CD4-positive, alpha-beta memory T cell (primary cell): Measurements from ENCODE around the gene COLEC12. TPM values are rescaled to one million over a fixed set of nuclear protein-coding genes. Genes with fewer than 3 reads are reported as not detected.

Source experiments
- CTCF ChIA-PET: fragments of 350-600 bp; sonication (Branson Sonifier 250); formaldehyde crosslinking; loops from one replicate; lab custom pipeline; 2021; ENCODE audit warnings: inconsistent platforms; ENCODE audit not compliant: partially characterized antibody; lab: Charles Lee
- POLR2A ChIA-PET: fragments of 350-600 bp; sonication (Branson Sonifier 250); formaldehyde crosslinking; loops from one replicate; lab custom pipeline; 2021; ENCODE audit not compliant: partially characterized antibody; lab: Charles Lee
- DNase-seq, 5 donors: peaks; one replicate each; pipeline versions ENCODE4 v3.0.0 to v3.0.0-alpha.2; 2020 to 2022; ENCODE audit warnings: mixed read lengths in 1 of 5
- H3K27ac ChIP-seq: one replicate; pipeline ENCODE4 v1.7.0; 2013; ENCODE audit warnings: low read depth, low read length
- H3K27me3 ChIP-seq: 2 replicates; pipeline ENCODE4 v1.7.0; 2013; ENCODE audit warnings: mild to moderate bottlenecking, low read length, moderate library complexity; ENCODE audit not compliant: insufficient read depth
- H3K36me3 ChIP-seq: 2 replicates; pipeline ENCODE4 v1.7.0; 2013; ENCODE audit warnings: mild to moderate bottlenecking, low read length, moderate library complexity; ENCODE audit not compliant: insufficient read depth
- H3K4me1 ChIP-seq: 2 replicates; pipeline ENCODE4 v1.7.0; 2013; ENCODE audit warnings: mild to moderate bottlenecking, low read length, moderate library complexity; ENCODE audit not compliant: insufficient read depth
- H3K4me3 ChIP-seq, 2 donors: one replicate each; pipeline ENCODE4 v1.7.0; 2013; ENCODE audit warnings: low read length in 2 of 2, mild to moderate bottlenecking in 1 of 2
- H3K9me3 ChIP-seq, 2 donors: one replicate each; pipeline ENCODE4 v1.7.0; 2013; ENCODE audit warnings: low read length in 2 of 2, control low read depth in 1 of 2; ENCODE audit not compliant: control insufficient read depth in 1 of 2
- H3K27ac Mint-ChIP-seq, 7 donors: one replicate each; pipeline ENCODE4 v1.8.0; 2020 to 2021; ENCODE audit warnings: mixed read lengths in 7 of 7, mild to moderate bottlenecking in 6 of 7, inconsistent platforms in 3 of 7, moderate library complexity in 3 of 7
- H3K27me3 Mint-ChIP-seq, 2 donors: one replicate each; pipeline ENCODE4 v1.8.0; 2020 to 2021; ENCODE audit warnings: mixed read lengths in 2 of 2
- H3K36me3 Mint-ChIP-seq, 2 donors: one replicate each; pipeline ENCODE4 v1.8.0; 2020 to 2021; ENCODE audit warnings: mixed read lengths in 2 of 2, inconsistent platforms in 1 of 2, mild to moderate bottlenecking in 1 of 2
- H3K4me1 Mint-ChIP-seq, 4 donors: one replicate each; pipeline ENCODE4 v1.8.0; 2020 to 2021; ENCODE audit warnings: mixed read lengths in 4 of 4, mild to moderate bottlenecking in 1 of 4
- H3K4me3 Mint-ChIP-seq, 8 donors: one replicate each; pipeline ENCODE4 v1.8.0; 2020 to 2021; ENCODE audit warnings: mixed read lengths in 8 of 8, mild to moderate bottlenecking in 7 of 8, moderate library complexity in 6 of 8, inconsistent platforms in 3 of 8
- H3K9me3 Mint-ChIP-seq, 8 donors: one replicate each; pipeline ENCODE4 v1.8.0; 2020 to 2021; ENCODE audit warnings: mixed read lengths in 8 of 8, mild to moderate bottlenecking in 5 of 8, inconsistent platforms in 3 of 8, moderate library complexity in 1 of 8
- intact Hi-C: fragments of 100-400 bp; cut with micrococcal nuclease; formaldehyde crosslinking; loops from one replicate; pipeline ENCODE4 v1.15.1; 2023
- polyA plus RNA-seq, 2 donors: library from polyadenylated mRNA; unstranded; fragments of 300-500 nt; fragmentation: Illumina TruSeq; gene quantifications; one replicate each; pipeline ENCODE4 v1.2.3, GENCODE V29; 2021
- total RNA-seq, 2 experiments: library from RNA; stranded (reverse); gene quantifications; one replicate each; pipeline ENCODE4 v1.2.3, GENCODE V29; 2021

The COLEC12 gene
- total and polyA plus RNA-seq, 4 experiments from 2014 or later: 0.17 to 0.28 TPM; not detected in 2

DNA sequence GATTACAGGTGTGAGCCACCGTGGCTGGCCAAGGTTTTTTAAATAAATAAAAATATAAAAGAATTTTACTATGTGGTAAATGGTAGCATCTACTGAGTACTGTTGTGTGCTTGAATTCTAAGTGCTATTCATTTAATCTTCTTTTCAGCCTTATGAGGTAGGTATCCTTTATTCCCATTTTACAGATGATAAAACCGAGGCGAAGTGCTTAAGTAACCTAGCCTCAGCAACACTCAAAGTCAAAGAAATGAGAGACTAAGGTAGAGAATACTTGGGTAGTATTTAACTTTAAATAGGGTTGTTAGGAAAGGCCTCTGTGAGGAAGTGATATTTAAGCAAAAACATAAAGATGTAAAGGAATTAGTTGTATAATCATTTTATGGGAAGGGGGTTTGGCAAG, 227.0 kb downstream of the COLEC12 start:
- DNase-seq: no peak
- H3K4me3 ChIP-seq: no peak overlapping the region
- Mint-ChIP-seq H3K27ac (no peak overlapping the region), H3K4me3 (no peak overlapping the region), H3K4me1 (peaks cover 8 to 15% (median 12%) of the 10 kb centered on the region in 4 donors), H3K36me3 (no peaks in the 10 kb centered on the region), H3K9me3 (peaks cover 0 to 16% (median 7%) of the 10 kb centered on the region in 8 donors), H3K27me3 (peaks cover 0 to 1% of the 10 kb centered on the region in 2 donors)
- peaks cover 10% of the 10 kb centered on the region for H3K4me1 ChIP-seq
- intact Hi-C loops: no loop called here
- no peak overlapping the region for H3K27ac ChIP-seq
- ChIA-PET POLR2A (no interaction called here), CTCF (no interaction called here)
- no peaks in the 10 kb centered on the region for H3K9me3 ChIP-seq
- H3K36me3 ChIP-seq: no peaks in the 10 kb centered on the region
- H3K27me3 ChIP-seq: no peaks in the 10 kb centered on the region

GRCh38 chr18:272650-273049, 227.9 kb downstream of the COLEC12 start:
- Mint-ChIP-seq H3K27me3 (peaks cover 0 to 1% of the 10 kb centered on the region in 2 donors), H3K27ac (peak overlapping the region in 1 of 7 donors; percentile 45), H3K36me3 (peaks cover 0 to 8% of the 10 kb centered on the region in 2 donors), H3K4me3 (no peak overlapping the region), H3K4me1 (peaks cover 9 to 24% (median 15%) of the 10 kb centered on the region in 4 donors), H3K9me3 (peaks cover 0 to 10% (median 4%) of the 10 kb centered on the region in 8 donors)
- CTCF ChIA-PET: no interaction called here
- POLR2A ChIA-PET: no interaction called here
- no peaks in the 10 kb centered on the region for H3K27me3 ChIP-seq
- peaks cover 10% of the 10 kb centered on the region for H3K4me1 ChIP-seq
- H3K36me3 ChIP-seq: no peaks in the 10 kb centered on the region
- no peak for DNase-seq
- no peak overlapping the region for H3K4me3 ChIP-seq
- H3K27ac ChIP-seq: no peak overlapping the region
- intact Hi-C loops: no loop called here
- no peaks in the 10 kb centered on the region for H3K9me3 ChIP-seq

GRCh38 chr18:269480-270095, 230.9 kb downstream of the COLEC12 start:
- Mint-ChIP-seq H3K4me3 (peak overlapping the region; percentile 52 to 100 (median 95)), H3K27ac (peak overlapping the region in 6 of 7 donors; percentile 18 to 99 (median 68)), H3K36me3 (peaks cover 4 to 24% of the 10 kb centered on the region in 2 donors), H3K4me1 (peaks cover 16 to 47% (median 30%) of the 10 kb centered on the region in 4 donors), H3K9me3 (peaks cover 0 to 5% (median 0%) of the 10 kb centered on the region in 8 donors), H3K27me3 (no peaks in the 10 kb centered on the region)
- peaks cover 24% of the 10 kb centered on the region for H3K4me1 ChIP-seq
- H3K36me3 ChIP-seq: peaks cover 3% of the 10 kb centered on the region
- POLR2A ChIA-PET: no interaction called here
- H3K4me3 ChIP-seq: no peak overlapping the region
- CTCF ChIA-PET: no interaction called here
- DNase-seq: no peak
- H3K27me3 ChIP-seq: no peaks in the 10 kb centered on the region
- no peaks in the 10 kb centered on the region for H3K9me3 ChIP-seq
- intact Hi-C loops: loop anchor here (2.0 to 10.0 kb wide), 3 partner anchors 345 to 543 kb away; partner anchors contain the start of gene YES1
- H3K27ac ChIP-seq: no peak overlapping the region

GRCh38 chr18:267688-268552, 232.6 kb downstream of the COLEC12 start, which contains the start of gene THOC1:
Gene THOC1, minus strand, starts transcription at chr18:268047. Its CDS starts 28 bp downstream, at chr18:268019.
- peak; percentile 92 to 96 (median 93) for DNase-seq
- Histone ChIP-seq H3K4me3 (peak within 1 kb of the TSS; percentile 92 to 99), H3K9me3 (no peaks in the 10 kb centered on the region), H3K36me3 (peaks cover 14% of the 10 kb centered on the region), H3K27me3 (no peaks in the 10 kb centered on the region), H3K4me1 (peaks cover 24% of the 10 kb centered on the region), H3K27ac (peak within 1 kb of the TSS; percentile 99)
- Mint-ChIP-seq H3K27ac (peak within 1 kb of the TSS; percentile 99 to 100 (median 100)), H3K36me3 (peaks cover 15 to 36% of the 10 kb centered on the region in 2 donors), H3K27me3 (no peaks in the 10 kb centered on the region), H3K9me3 (peaks cover 0 to 5% (median 0%) of the 10 kb centered on the region in 8 donors), H3K4me1 (peaks cover 17 to 47% (median 30%) of the 10 kb centered on the region in 4 donors), H3K4me3 (peak within 1 kb of the TSS; percentile 95 to 100 (median 98))
- CTCF ChIA-PET: interaction anchor here (0.6 kb wide), 2 partner anchors 38 to 157 kb away, joined by 3 read pairs; no protein-coding TSS in a partner anchor
- intact Hi-C loops: loop anchor here (1.0 to 10.0 kb wide), 4 partner anchors 110 to 545 kb away; partner anchors contain the start of genes USP14 and YES1
- POLR2A ChIA-PET: interaction anchor here (0.5 to 2.0 kb wide), 9 partner anchors 10 to 390 kb away, joined by 3 to 34 read pairs (median 4); partner anchors contain the start of genes TYMS and USP14

- peak overlapping the region; percentile 99 to 100 (median 100) for H3K27ac Mint-ChIP-seq
- ChIA-PET CTCF (interaction anchor here (0.6 kb wide), 1 partner anchor 38 kb away, joined by 3 read pairs; no protein-coding TSS in a partner anchor), POLR2A (interaction anchor here (0.8 to 2.0 kb wide), 7 partner anchors 9 to 390 kb away, joined by 3 to 34 read pairs (median 5); partner anchors contain the start of genes TYMS and USP14)
- H3K36me3 ChIP-seq: peaks cover 14% of the 10 kb centered on the region
- peaks cover 17 to 47% (median 30%) of the 10 kb centered on the region in 4 donors for H3K4me1 Mint-ChIP-seq
- H3K4me3 ChIP-seq: peak overlapping the region; percentile 92 to 99
- H3K9me3 ChIP-seq: no peaks in the 10 kb centered on the region
- peaks cover 15 to 40% of the 10 kb centered on the region in 2 donors for H3K36me3 Mint-ChIP-seq
- peaks cover 0 to 5% (median 0%) of the 10 kb centered on the region in 8 donors for H3K9me3 Mint-ChIP-seq
- no peak for DNase-seq
- H3K27me3 Mint-ChIP-seq: no peaks in the 10 kb centered on the region
- intact Hi-C loops: loop anchor here (5.0 to 10.0 kb wide), 2 partner anchors 347 to 450 kb away; no protein-coding TSS in a partner anchor
- no peaks in the 10 kb centered on the region for H3K27me3 ChIP-seq
- H3K27ac ChIP-seq: peak overlapping the region; percentile 99
- peaks cover 24% of the 10 kb centered on the region for H3K4me1 ChIP-seq
- H3K4me3 Mint-ChIP-seq: peak overlapping the region; percentile 95 to 100 (median 98)
These were observed 233.2 kb downstream of the COLEC12 start for GRCh38 chr18:267380-267687.
